H9 (cell line): ENCODE results near the gene WDR88. TPM values are rescaled to one million over a fixed set of nuclear protein-coding genes. Genes with fewer than 3 reads are reported as not detected.

Experiments used
- DNase-seq: peaks from one replicate; pipeline ENCODE4 v3.0.0-alpha.2; 2017
- H2AFZ ChIP-seq: one replicate; pipeline ENCODE4 v1.6.1; 2013; ENCODE audit warnings: mild to moderate bottlenecking, low read length, control low read depth, moderate library complexity
- H2AK5ac ChIP-seq: 2 replicates; pipeline ENCODE4 v1.6.1; 2013; ENCODE audit warnings: low read length, control low read depth, mixed read lengths; ENCODE audit not compliant: insufficient read length
- H2BK120ac ChIP-seq: one replicate; pipeline ENCODE4 v1.6.1; 2013; ENCODE audit warnings: low read depth, mild to moderate bottlenecking, low read length, control low read depth, inconsistent platforms; ENCODE audit not compliant: poor library complexity, severe bottlenecking
- H2BK12ac ChIP-seq: 2 replicates; pipeline ENCODE4 v1.6.1; 2013; ENCODE audit warnings: low read length, control low read depth, mixed read lengths, low read depth; ENCODE audit not compliant: insufficient read length
- H2BK15ac ChIP-seq: 2 replicates; pipeline ENCODE4 v1.6.1; 2013; ENCODE audit warnings: low read depth, low read length, control low read depth
- H2BK20ac ChIP-seq: one replicate; pipeline ENCODE4 v1.6.1; 2013; ENCODE audit warnings: low read depth, mild to moderate bottlenecking, low read length, control low read depth, inconsistent platforms; ENCODE audit not compliant: poor library complexity, severe bottlenecking
- H2BK5ac ChIP-seq: 2 replicates; pipeline ENCODE4 v1.6.1; 2013; ENCODE audit warnings: low read length, control low read depth, mixed read lengths; ENCODE audit not compliant: insufficient read length
- H3K14ac ChIP-seq: 2 replicates; pipeline ENCODE4 v1.6.1; 2013; ENCODE audit warnings: low read length, control low read depth; ENCODE audit not compliant: insufficient read depth
- H3K18ac ChIP-seq: 2 replicates; pipeline ENCODE4 v1.6.1; 2013; ENCODE audit warnings: low read depth, mild to moderate bottlenecking, mixed read lengths, low read length, control low read depth; ENCODE audit not compliant: insufficient read length
- H3K23ac ChIP-seq: 2 replicates; pipeline ENCODE4 v1.6.1; 2013; ENCODE audit warnings: low read length, control low read depth, mixed read lengths, low read depth; ENCODE audit not compliant: insufficient read length
- H3K23me2 ChIP-seq: 2 replicates; pipeline ENCODE4 v1.6.1; 2013; ENCODE audit warnings: low read depth, mild to moderate bottlenecking, mixed read lengths, low read length, control low read depth; ENCODE audit not compliant: insufficient read length, poor library complexity, severe bottlenecking
- H3K27ac ChIP-seq: 2 replicates; pipeline ENCODE4 v1.5.1; 2013; ENCODE audit warnings: low read length, control low read depth, mixed read lengths, low read depth; ENCODE audit not compliant: insufficient read length
- H3K27me3 ChIP-seq: 2 replicates; pipeline ENCODE4 v1.6.1; 2013; ENCODE audit warnings: low read length, control low read depth, inconsistent platforms; ENCODE audit not compliant: insufficient read depth
- H3K4ac ChIP-seq: 2 replicates; pipeline ENCODE4 v1.6.1; 2013; ENCODE audit warnings: low read depth, mild to moderate bottlenecking, control low read depth, inconsistent platforms, low read length, moderate library complexity
- H3K4me1 ChIP-seq: 2 replicates; pipeline ENCODE4 v1.6.1; 2013; ENCODE audit warnings: low read length, control low read depth, inconsistent platforms; ENCODE audit not compliant: insufficient read depth
- H3K4me2 ChIP-seq: 2 replicates; pipeline ENCODE4 v1.6.1; 2013; ENCODE audit warnings: low read length, control low read depth, mixed read lengths; ENCODE audit not compliant: insufficient read length, insufficient read depth
- H3K56ac ChIP-seq: 2 replicates; pipeline ENCODE4 v1.6.1; 2013; ENCODE audit warnings: low read depth, mild to moderate bottlenecking, mixed read lengths, low read length, control low read depth; ENCODE audit not compliant: insufficient read length
- H3K79me1 ChIP-seq: 2 replicates; pipeline ENCODE4 v1.6.1; 2013; ENCODE audit warnings: low read depth, mild to moderate bottlenecking, moderate library complexity, low read length, control low read depth, inconsistent platforms; ENCODE audit not compliant: insufficient read depth, poor library complexity, severe bottlenecking
- H3K79me2 ChIP-seq: 2 replicates; pipeline ENCODE4 v1.6.1; 2013; ENCODE audit warnings: low read length, control low read depth, inconsistent platforms; ENCODE audit not compliant: insufficient read depth
- H3K9ac ChIP-seq: 2 replicates; pipeline ENCODE4 v1.6.1; 2013; ENCODE audit warnings: low read length, control low read depth, mixed read lengths; ENCODE audit not compliant: insufficient read length; ENCODE audit errors: extremely low read depth
- H3K9me3 ChIP-seq: one replicate; pipeline ENCODE4 v1.6.1; 2013; ENCODE audit warnings: low read depth, low read length, inconsistent platforms; ENCODE audit not compliant: control insufficient read depth
- H3T11ph ChIP-seq: one replicate; pipeline ENCODE4 v1.6.1; 2013; ENCODE audit warnings: mild to moderate bottlenecking, low read length, control low read depth, inconsistent platforms
- H4K20me1 ChIP-seq: one replicate; pipeline ENCODE4 v1.6.1; 2013; ENCODE audit not compliant: control insufficient read depth, insufficient read length, insufficient read depth
- H4K5ac ChIP-seq: 2 replicates; pipeline ENCODE4 v1.6.1; 2013; ENCODE audit warnings: low read depth, mild to moderate bottlenecking, mixed read lengths, low read length, control low read depth; ENCODE audit not compliant: insufficient read length
- H4K8ac ChIP-seq: replicated peaks from 2 replicates; pipeline ENCODE4 v1.6.1; 2013; ENCODE audit warnings: low read length, control low read depth, mixed read lengths, low read depth; ENCODE audit not compliant: insufficient read length
- H4K91ac ChIP-seq: 2 replicates; pipeline ENCODE4 v1.6.1; 2013; ENCODE audit warnings: low read depth, mild to moderate bottlenecking, moderate library complexity, mixed read lengths, low read length, control low read depth; ENCODE audit not compliant: insufficient read length
- H3K27ac Mint-ChIP-seq, 3 experiments: 2 replicates in 2 of 3; 3 replicates in 1 of 3; pipeline ENCODE4 v1.8.0; 2020 to 2021; ENCODE audit warnings: mixed read lengths in 3 of 3, mild to moderate bottlenecking in 1 of 3, moderate library complexity in 1 of 3
- H3K27me3 Mint-ChIP-seq: 2 replicates; pipeline ENCODE4 v1.8.0; 2021; ENCODE audit warnings: low read depth, mild to moderate bottlenecking, moderate library complexity, mixed read lengths
- H3K36me3 Mint-ChIP-seq, 3 experiments: 2 replicates in 2 of 3; 3 replicates in 1 of 3; pipeline ENCODE4 v1.8.0; 2020 to 2021; ENCODE audit warnings: low read depth in 3 of 3, mixed read lengths in 3 of 3; ENCODE audit not compliant: insufficient read depth in 1 of 3
- H3K4me1 Mint-ChIP-seq, 2 experiments: 2 replicates each; pipeline ENCODE4 v1.8.0; 2020; ENCODE audit warnings: mixed read lengths in 2 of 2
- H3K4me3 Mint-ChIP-seq, 2 experiments: 2 replicates in 1 of 2; 3 replicates in 1 of 2; pipeline ENCODE4 v1.8.0; 2020 to 2021; ENCODE audit warnings: mild to moderate bottlenecking in 2 of 2, mixed read lengths in 2 of 2, moderate library complexity in 1 of 2
- H3K9me3 Mint-ChIP-seq, 2 experiments: 2 replicates in 1 of 2; 3 replicates in 1 of 2; pipeline ENCODE4 v1.8.0; 2020; ENCODE audit warnings: mild to moderate bottlenecking in 2 of 2, mixed read lengths in 2 of 2, moderate library complexity in 1 of 2
- CTCF ChIP-seq: fragments of 200-600 bp; sonication (generic); conservative IDR thresholded peaks from 3 replicates; pipeline ENCODE4 v1.8.0; 2021; ENCODE audit warnings: antibody characterized with exemption, mild to moderate bottlenecking
- WGBS: extraction: QIAGEN DNeasy Blood & Tissue Kit; methylation state at CpG from one replicate; pipeline ENCODE4 v1.1.7; 2013; ENCODE audit warnings: missing lambda C conversion rate, low lambda C conversion rate, mixed read lengths; ENCODE audit not compliant: insufficient read length; ENCODE audit errors: extremely low coverage; 5-methylcytosine and 5-hydroxymethylcytosine counted together
- total RNA-seq: library from RNA; stranded (reverse); gene quantifications from 2 replicates; pipeline ENCODE4 v1.2.1, GENCODE V29; 2021

The WDR88 gene
- total RNA-seq, 1 experiment from 2014 or later: not detected

- H4K20me1 ChIP-seq: no peaks in the 10 kb centered on the region
- H3K9ac ChIP-seq: no peak overlapping the region
- no peak overlapping the region for H3K27ac ChIP-seq
- no peaks in the 10 kb centered on the region for H3K27me3 ChIP-seq
- no peaks in the 10 kb centered on the region for H3K9me3 ChIP-seq
- H2BK5ac ChIP-seq: no peak overlapping the region
- H3K14ac ChIP-seq: no peak overlapping the region
- no peaks in the 10 kb centered on the region for H3K4me1 ChIP-seq
- H2BK120ac ChIP-seq: no peak overlapping the region
- H3K18ac ChIP-seq: no peak overlapping the region
- H4K5ac ChIP-seq: no peak overlapping the region
- no peak overlapping the region for H2AK5ac ChIP-seq
- H3K27me3 Mint-ChIP-seq: no peaks in the 10 kb centered on the region
- H3K56ac ChIP-seq: no peak overlapping the region
- H2BK20ac ChIP-seq: no peak overlapping the region
- DNase-seq: no peak
- no peaks in the 10 kb centered on the region for H3K9me3 Mint-ChIP-seq
- no peak overlapping the region for H2AFZ ChIP-seq
- no peak overlapping the region for H3K4me2 ChIP-seq
- H3K4me3 Mint-ChIP-seq: no peak overlapping the region
- no peaks in the 10 kb centered on the region for H3K23me2 ChIP-seq
- H4K8ac ChIP-seq: no peak overlapping the region
- H4K91ac ChIP-seq: no peak overlapping the region
- no peaks in the 10 kb centered on the region for H3K4me1 Mint-ChIP-seq
- H3K79me2 ChIP-seq: no peaks in the 10 kb centered on the region; the same call in 1 of the 2 replicates
- H2BK15ac ChIP-seq: no peak overlapping the region
- no peak overlapping the region for H3K27ac Mint-ChIP-seq
- no peak overlapping the region for H3T11ph ChIP-seq
- H3K36me3 Mint-ChIP-seq: peaks cover 4 to 75% (median 60%) of the 10 kb centered on the region in 3 experiments; a peak in 6 of 7 replicates
- no peak overlapping the region for H3K4ac ChIP-seq
- no peak overlapping the region for H3K23ac ChIP-seq
- H3K79me1 ChIP-seq: no peaks in the 10 kb centered on the region
- WGBS: no CpG with 5 or more reads among the region's 4 CpGs
- no peak for TF ChIP-seq CTCF
- no peak overlapping the region for H2BK12ac ChIP-seq
Measured at GRCh38 chr19:33098055-33098534, 33.8 kb upstream of the WDR88 start.
